HCT116 (cell line): ENCODE measurements around the gene AARS2.

Experiments
- EZH2 ChIP-seq: fragments of 200-600 bp; sonication (generic); IDR thresholded peaks from 2 replicates; pipeline ENCODE4 v1.6.1; 2017; ENCODE audit warnings: antibody characterized with exemption, mixed run types
- EZH2phosphoT487 ChIP-seq: fragments of 200-600 bp; IDR thresholded peaks from 2 replicates; pipeline ENCODE4 v1.6.1; 2018; ENCODE audit warnings: antibody characterized with exemption, borderline replicate concordance
- RAD21 ChIP-seq: IDR thresholded peaks from 2 replicates; pipeline ENCODE4 v1.6.1; 2012; ENCODE audit warnings: low read depth, mild to moderate bottlenecking
- YY1 ChIP-seq: IDR thresholded peaks from 2 replicates; pipeline ENCODE4 v1.6.1; 2011; ENCODE audit warnings: low read length, low read depth, moderate library complexity, mild to moderate bottlenecking; ENCODE audit not compliant: insufficient replicate concordance; ENCODE audit errors: extremely low read depth
- ZNF274 ChIP-seq: fragments of 200-500 bp; sonication (Bioruptor generic); IDR thresholded peaks from 2 replicates; pipeline ENCODE4 v1.6.1; 2014; ENCODE audit warnings: mild to moderate bottlenecking, low read depth, low read length, inconsistent platforms
- TF ChIP-seq, protein P1 (sequence below), 3 experiments: fragments of 200-600 bp in 1 of 3; sonication (generic) in 1 of 3; IDR thresholded peaks in 2 of 3; conservative IDR thresholded peaks in 1 of 3; 2 replicates each; pipeline ENCODE4 v1.5.1; 2012 to 2017; ENCODE audit warnings: low read depth in 2 of 3, low read length in 2 of 3, antibody characterized with exemption in 1 of 3, borderline replicate concordance in 1 of 3, control low read depth in 1 of 3, mild to moderate bottlenecking in 1 of 3, mixed read lengths in 1 of 3, mixed run types in 1 of 3, moderate library complexity in 1 of 3; ENCODE audit not compliant: insufficient read depth in 1 of 3
- TF ChIP-seq, protein P2 (sequence below): IDR thresholded peaks from 2 replicates; pipeline ENCODE4 v1.6.1; 2011; ENCODE audit warnings: mild to moderate bottlenecking, low read length, moderate library complexity; ENCODE audit not compliant: insufficient replicate concordance; ENCODE audit errors: extremely low read depth

DNA sequence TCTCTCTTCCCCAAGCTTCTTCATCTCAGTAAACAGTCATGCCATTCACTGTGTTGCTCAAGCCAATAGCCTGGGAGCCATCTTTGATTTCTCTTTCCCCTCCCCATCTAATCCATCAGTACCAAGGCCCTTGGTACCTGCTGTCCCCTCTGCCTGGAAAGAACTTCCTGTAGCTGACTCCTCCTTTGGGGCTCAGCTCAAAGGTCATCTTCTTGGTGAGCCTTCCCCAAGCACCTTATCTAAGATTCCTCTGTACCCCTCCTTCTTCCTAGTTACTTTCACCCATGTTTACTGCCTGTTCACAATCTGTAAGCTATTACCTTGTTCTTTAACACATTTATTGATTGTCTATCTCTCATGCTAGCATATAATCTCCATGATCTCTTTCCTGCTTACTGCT is 3.5 kb downstream of the AARS2 start:
- no peak for TF ChIP-seq EZH2
- no peak for TF ChIP-seq EZH2phosphoT487
- TF ChIP-seq, protein P1, sequence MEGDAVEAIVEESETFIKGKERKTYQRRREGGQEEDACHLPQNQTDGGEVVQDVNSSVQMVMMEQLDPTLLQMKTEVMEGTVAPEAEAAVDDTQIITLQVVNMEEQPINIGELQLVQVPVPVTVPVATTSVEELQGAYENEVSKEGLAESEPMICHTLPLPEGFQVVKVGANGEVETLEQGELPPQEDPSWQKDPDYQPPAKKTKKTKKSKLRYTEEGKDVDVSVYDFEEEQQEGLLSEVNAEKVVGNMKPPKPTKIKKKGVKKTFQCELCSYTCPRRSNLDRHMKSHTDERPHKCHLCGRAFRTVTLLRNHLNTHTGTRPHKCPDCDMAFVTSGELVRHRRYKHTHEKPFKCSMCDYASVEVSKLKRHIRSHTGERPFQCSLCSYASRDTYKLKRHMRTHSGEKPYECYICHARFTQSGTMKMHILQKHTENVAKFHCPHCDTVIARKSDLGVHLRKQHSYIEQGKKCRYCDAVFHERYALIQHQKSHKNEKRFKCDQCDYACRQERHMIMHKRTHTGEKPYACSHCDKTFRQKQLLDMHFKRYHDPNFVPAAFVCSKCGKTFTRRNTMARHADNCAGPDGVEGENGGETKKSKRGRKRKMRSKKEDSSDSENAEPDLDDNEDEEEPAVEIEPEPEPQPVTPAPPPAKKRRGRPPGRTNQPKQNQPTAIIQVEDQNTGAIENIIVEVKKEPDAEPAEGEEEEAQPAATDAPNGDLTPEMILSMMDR (IDR thresholded peaks at IDR 0.05 in 2 of 3, conservative IDR thresholded peaks at IDR 0.05 in 1 of 3; ENCODE audit: borderline replicate concordance in 1 of 3, insufficient read depth in 1 of 3, low read depth in 2 of 3, low read length in 2 of 3): no peak
- TF ChIP-seq YY1: no peak
- no peak for TF ChIP-seq ZNF274
- no peak for TF ChIP-seq RAD21
- TF ChIP-seq, protein P2, sequence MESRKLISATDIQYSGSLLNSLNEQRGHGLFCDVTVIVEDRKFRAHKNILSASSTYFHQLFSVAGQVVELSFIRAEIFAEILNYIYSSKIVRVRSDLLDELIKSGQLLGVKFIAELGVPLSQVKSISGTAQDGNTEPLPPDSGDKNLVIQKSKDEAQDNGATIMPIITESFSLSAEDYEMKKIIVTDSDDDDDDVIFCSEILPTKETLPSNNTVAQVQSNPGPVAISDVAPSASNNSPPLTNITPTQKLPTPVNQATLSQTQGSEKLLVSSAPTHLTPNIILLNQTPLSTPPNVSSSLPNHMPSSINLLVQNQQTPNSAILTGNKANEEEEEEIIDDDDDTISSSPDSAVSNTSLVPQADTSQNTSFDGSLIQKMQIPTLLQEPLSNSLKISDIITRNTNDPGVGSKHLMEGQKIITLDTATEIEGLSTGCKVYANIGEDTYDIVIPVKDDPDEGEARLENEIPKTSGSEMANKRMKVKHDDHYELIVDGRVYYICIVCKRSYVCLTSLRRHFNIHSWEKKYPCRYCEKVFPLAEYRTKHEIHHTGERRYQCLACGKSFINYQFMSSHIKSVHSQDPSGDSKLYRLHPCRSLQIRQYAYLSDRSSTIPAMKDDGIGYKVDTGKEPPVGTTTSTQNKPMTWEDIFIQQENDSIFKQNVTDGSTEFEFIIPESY: no peak
